HCT116 (cell line): ENCODE measurements around the gene DOK6. TPM values are rescaled to one million over a fixed set of nuclear protein-coding genes. Genes with fewer than 3 reads are reported as not detected.

Source experiments
- ATAC-seq: fragments of 200-7000 bp; cut with Tn5 transposase; 2 replicates; pipeline ENCODE4 v1.9.1; 2020; ENCODE audit warnings: mild to moderate bottlenecking, moderate library complexity
- BruUV-seq: library from RNA; stranded (reverse); fragments of 400-500 nt; replicated peaks from 2 replicates; lab custom pipeline; 2021; lab: Mats Ljungman, UMichigan
- CTCF ChIA-PET: fragments of 300-600 bp; sonication (Branson Sonifier 250); formaldehyde crosslinking; loops from one replicate; lab custom pipeline; 2021; ENCODE audit warnings: antibody characterized with exemption; lab: Charles Lee
- POLR2A ChIA-PET: fragments of 300-600, 350-600 bp; sonication (Branson Sonifier 250); formaldehyde crosslinking; loops from one replicate; lab custom pipeline; 2021; ENCODE audit warnings: antibody characterized with exemption; lab: Charles Lee
- RAD21 ChIA-PET, 2 experiments: fragments of 300-600 bp; sonication (Branson Sonifier 250); formaldehyde crosslinking; loops; one replicate each; lab custom pipeline; 2023; ENCODE audit warnings: low total read pairs in 2 of 2; ENCODE audit not compliant: uncharacterized antibody in 2 of 2, unreplicated experiment in 2 of 2, low non-redundant PET in 1 of 2; lab: Charles Lee
- DNase-seq: peaks from one replicate; pipeline ENCODE4 v3.0.0-alpha.2; 2010; ENCODE audit warnings: low read depth, low spot score
- H2AFZ ChIP-seq: fragments of 200-600 bp; shearing (Covaris generic), sonication (generic); 2 replicates; pipeline ENCODE4 v1.6.1; 2017; ENCODE audit warnings: low read depth, mixed run types, mixed read lengths, antibody characterized with exemption, low read length; ENCODE audit not compliant: poor library complexity, severe bottlenecking
- H3K27ac ChIP-seq: 2 replicates; pipeline ENCODE4 v1.5.1; 2012; ENCODE audit warnings: low read depth, low read length
- H3K27me3 ChIP-seq: fragments of 200-600 bp; sonication (generic); 2 replicates; pipeline ENCODE4 v1.6.1; 2016; ENCODE audit warnings: mixed run types, low read length, mixed read lengths; ENCODE audit not compliant: insufficient read depth
- H3K36me3 ChIP-seq, 2 experiments: fragments of 200-500 bp in 1 of 2; fragments of 200-600 bp in 1 of 2; sonication (Bioruptor generic) in 1 of 2; sonication (generic) in 1 of 2; 2 replicates each; pipeline versions ENCODE4 v1.5.1 to v1.6.1; 2014 to 2016; ENCODE audit warnings: low read length in 2 of 2, inconsistent platforms in 1 of 2, mixed read lengths in 1 of 2, mixed run types in 1 of 2; ENCODE audit not compliant: insufficient read depth in 2 of 2, control insufficient read depth in 1 of 2
- H3K4me1 ChIP-seq, 2 experiments: fragments of 200-600 bp in 1 of 2; sonication (generic) in 1 of 2; 2 replicates each; pipeline versions ENCODE4 v1.5.1 to v1.6.1; 2012 to 2017; ENCODE audit warnings: low read length in 2 of 2, inconsistent platforms in 1 of 2, mild to moderate bottlenecking in 1 of 2, mixed read lengths in 1 of 2, mixed run types in 1 of 2, moderate library complexity in 1 of 2; ENCODE audit not compliant: insufficient read depth in 2 of 2, control insufficient read depth in 1 of 2
- H3K4me2 ChIP-seq: fragments of 200-600 bp; sonication (generic); 2 replicates; pipeline ENCODE4 v1.6.1; 2017; ENCODE audit warnings: mixed run types, low read length, mixed read lengths
- H3K4me3 ChIP-seq, 2 experiments: fragments of 200-600 bp in 1 of 2; sonication (generic) in 1 of 2; replicated peaks in 1 of 2; 2 replicates each; pipeline ENCODE4 v1.5.1; 2011 to 2016; ENCODE audit warnings: low read length in 2 of 2, control low read depth in 1 of 2, low read depth in 1 of 2, mild to moderate bottlenecking in 1 of 2, mixed read lengths in 1 of 2, mixed run types in 1 of 2
- H3K79me2 ChIP-seq: fragments of 200-600 bp; sonication (generic); 2 replicates; pipeline ENCODE4 v1.6.1; 2017; ENCODE audit warnings: mild to moderate bottlenecking, mixed run types, low read length, moderate library complexity, mixed read lengths; ENCODE audit not compliant: insufficient read depth
- H3K9ac ChIP-seq: fragments of 200-600 bp; sonication (generic); 2 replicates; pipeline ENCODE4 v1.6.1; 2016; ENCODE audit warnings: low read length, mixed read lengths
- H3K9me2 ChIP-seq: fragments of 200-600 bp; sonication (generic), shearing (Covaris generic); 2 replicates; pipeline ENCODE4 v1.6.1; 2017; ENCODE audit warnings: mixed run types, mild to moderate bottlenecking, moderate library complexity; ENCODE audit not compliant: insufficient read depth
- H3K9me3 ChIP-seq, 2 experiments: fragments of 200-500 bp in 1 of 2; fragments of 200-600 bp in 1 of 2; sonication (Bioruptor generic) in 1 of 2; sonication (generic) in 1 of 2; 2 replicates each; pipeline ENCODE4 v1.6.1; 2014 to 2017; ENCODE audit warnings: low read length in 2 of 2, mixed read lengths in 2 of 2, inconsistent platforms in 1 of 2, low read depth in 1 of 2, mild to moderate bottlenecking in 1 of 2, mixed run types in 1 of 2, moderate library complexity in 1 of 2; ENCODE audit not compliant: control insufficient read depth in 1 of 2, insufficient read depth in 1 of 2
- H4K20me1 ChIP-seq: fragments of 200-600 bp; sonication (generic), shearing (Covaris generic); 2 replicates; pipeline ENCODE4 v1.6.1; 2017; ENCODE audit warnings: mixed run types, mild to moderate bottlenecking, moderate library complexity; ENCODE audit not compliant: insufficient read depth
- ATF3 ChIP-seq: IDR thresholded peaks from 2 replicates; pipeline ENCODE4 v1.6.1; 2012
- ELF1 ChIP-seq: IDR thresholded peaks from 2 replicates; pipeline ENCODE4 v1.6.1; 2012; ENCODE audit warnings: low read depth, borderline replicate concordance
- EZH2 ChIP-seq: fragments of 200-600 bp; sonication (generic); IDR thresholded peaks from 2 replicates; pipeline ENCODE4 v1.6.1; 2017; ENCODE audit warnings: antibody characterized with exemption, mixed run types
- EZH2phosphoT487 ChIP-seq: fragments of 200-600 bp; IDR thresholded peaks from 2 replicates; pipeline ENCODE4 v1.6.1; 2018; ENCODE audit warnings: antibody characterized with exemption, borderline replicate concordance
- JUND ChIP-seq: IDR thresholded peaks from 2 replicates; pipeline ENCODE4 v1.6.1; 2012
- MAX ChIP-seq: IDR thresholded peaks from 2 replicates; pipeline ENCODE4 v1.6.1; 2012
- POLR2A ChIP-seq: IDR thresholded peaks from 2 replicates; pipeline ENCODE4 v1.7.0; 2011; ENCODE audit warnings: borderline replicate concordance; ENCODE audit not compliant: insufficient read depth, insufficient read length; ENCODE audit errors: extremely low read depth
- POLR2AphosphoS5 ChIP-seq: IDR thresholded peaks from 2 replicates; pipeline ENCODE4 v1.6.1; 2011; ENCODE audit warnings: mild to moderate bottlenecking, low read depth, low read length, moderate library complexity
- RAD21 ChIP-seq: IDR thresholded peaks from 2 replicates; pipeline ENCODE4 v1.6.1; 2012; ENCODE audit warnings: low read depth, mild to moderate bottlenecking
- SIN3A ChIP-seq: IDR thresholded peaks from 2 replicates; pipeline ENCODE4 v1.6.1; 2012; ENCODE audit warnings: low read depth
- SP1 ChIP-seq: IDR thresholded peaks from 2 replicates; pipeline ENCODE4 v1.6.1; 2012; ENCODE audit warnings: low read depth
- SRF ChIP-seq: IDR thresholded peaks from 2 replicates; pipeline ENCODE4 v1.6.1; 2012; ENCODE audit warnings: low read depth
- TCF7L2 ChIP-seq: IDR thresholded peaks from 2 replicates; pipeline ENCODE4 v1.7.0; 2011; ENCODE audit warnings: borderline replicate concordance, inconsistent platforms; ENCODE audit not compliant: insufficient read depth, insufficient read length; ENCODE audit errors: extremely low read depth
- YY1 ChIP-seq: IDR thresholded peaks from 2 replicates; pipeline ENCODE4 v1.6.1; 2011; ENCODE audit warnings: low read length, low read depth, moderate library complexity, mild to moderate bottlenecking; ENCODE audit not compliant: insufficient replicate concordance; ENCODE audit errors: extremely low read depth
- ZFX ChIP-seq: fragments of 450-650 bp; IDR thresholded peaks from 2 replicates; pipeline ENCODE4 v1.6.1; 2017
- ZNF274 ChIP-seq: fragments of 200-500 bp; sonication (Bioruptor generic); IDR thresholded peaks from 2 replicates; pipeline ENCODE4 v1.6.1; 2014; ENCODE audit warnings: mild to moderate bottlenecking, low read depth, low read length, inconsistent platforms
- intact Hi-C: fragments of 100-400 bp; cut with micrococcal nuclease; formaldehyde crosslinking; loops from 2 replicates; pipeline ENCODE4 v1.10.0; 2022
- total RNA-seq: library from RNA; stranded (reverse); gene quantifications from one replicate; pipeline ENCODE4 v1.2.1, GENCODE V29; 2021; ENCODE audit not compliant: unreplicated experiment
- TF ChIP-seq, protein P1 (sequence below): IDR thresholded peaks from 2 replicates; pipeline ENCODE4 v1.6.1; 2011; ENCODE audit warnings: mild to moderate bottlenecking, low read length, moderate library complexity; ENCODE audit not compliant: insufficient replicate concordance; ENCODE audit errors: extremely low read depth

The DOK6 gene
- total RNA-seq, 1 experiment from 2014 or later = not detected

DNA sequence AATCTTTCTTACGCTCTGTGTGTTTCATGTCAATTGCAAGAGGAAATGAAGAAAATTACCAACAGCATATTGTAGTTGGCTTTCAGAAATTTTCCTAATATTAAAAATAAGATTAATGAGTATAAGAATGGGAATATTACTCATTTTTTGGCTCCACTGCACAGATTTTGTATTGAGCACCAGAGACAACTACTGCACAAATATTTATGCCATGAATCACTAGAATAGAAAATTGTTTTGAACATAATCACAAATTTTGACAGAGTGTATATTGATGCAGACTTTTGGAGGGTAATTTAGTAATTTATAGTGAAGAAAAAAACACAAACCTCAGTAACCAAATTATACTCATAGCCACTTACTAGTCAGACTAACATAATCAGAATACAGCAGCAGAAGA lies 118.3 kb downstream of the DOK6 start:
- ATAC-seq (no peak), DNase-seq (no peak)
- H3K9me3 ChIP-seq = no peaks in the 10 kb centered on the region
- no peaks in the 10 kb centered on the region for H3K79me2 ChIP-seq
- H3K4me1 ChIP-seq = no peaks in the 10 kb centered on the region
- H3K4me3 ChIP-seq = no peak overlapping the region
- H3K36me3 ChIP-seq = no peaks in the 10 kb centered on the region
- TF ChIP-seq ZNF274 (no peak), SRF (no peak), EZH2 (no peak), MAX (no peak), ZFX (no peak), SP1 (no peak)
- H3K9me2 ChIP-seq = no peaks in the 10 kb centered on the region
- no peaks in the 10 kb centered on the region; the same call in 1 of the 2 replicates for H4K20me1 ChIP-seq
- POLR2A ChIA-PET = no interaction called here
- CTCF ChIA-PET = no interaction called here
- H3K9ac ChIP-seq = no peak overlapping the region
- RAD21 ChIA-PET = no interaction called here
- no peaks in the 10 kb centered on the region for H3K27me3 ChIP-seq
- BruUV-seq = no TSS peak
- H3K4me2 ChIP-seq = no peak overlapping the region
- no peak overlapping the region for H3K27ac ChIP-seq
- H2AFZ ChIP-seq = no peak overlapping the region
- intact Hi-C loops = no loop called here

GRCh38 chr18:69523582-69523981 lies 122.9 kb downstream of the DOK6 start:
- Histone ChIP-seq H3K9me2 (no peaks in the 10 kb centered on the region), H3K27me3 (no peaks in the 10 kb centered on the region), H3K9ac (no peak overlapping the region), H3K27ac (no peak overlapping the region), H3K4me3 (no peak overlapping the region), H3K9me3 (no peaks in the 10 kb centered on the region), H2AFZ (no peak overlapping the region), H3K4me2 (no peak overlapping the region), H3K79me2 (no peaks in the 10 kb centered on the region), H3K4me1 (no peaks in the 10 kb centered on the region), H3K36me3 (no peaks in the 10 kb centered on the region), H4K20me1 (no peaks in the 10 kb centered on the region)
- BruUV-seq = no TSS peak
- ATAC-seq = no peak
- ChIA-PET RAD21 (no interaction called here), CTCF (no interaction called here), POLR2A (no interaction called here)
- no peak for DNase-seq
- intact Hi-C loops = no loop called here
- TF ChIP-seq MAX = no peak
- no peak for TF ChIP-seq EZH2phosphoT487
- TF ChIP-seq POLR2A = no peak
- TF ChIP-seq SIN3A = no peak
- TF ChIP-seq ATF3 = no peak
- TF ChIP-seq YY1 = no peak
- no peak for TF ChIP-seq TCF7L2
- no peak for TF ChIP-seq RAD21
- TF ChIP-seq, protein P1, sequence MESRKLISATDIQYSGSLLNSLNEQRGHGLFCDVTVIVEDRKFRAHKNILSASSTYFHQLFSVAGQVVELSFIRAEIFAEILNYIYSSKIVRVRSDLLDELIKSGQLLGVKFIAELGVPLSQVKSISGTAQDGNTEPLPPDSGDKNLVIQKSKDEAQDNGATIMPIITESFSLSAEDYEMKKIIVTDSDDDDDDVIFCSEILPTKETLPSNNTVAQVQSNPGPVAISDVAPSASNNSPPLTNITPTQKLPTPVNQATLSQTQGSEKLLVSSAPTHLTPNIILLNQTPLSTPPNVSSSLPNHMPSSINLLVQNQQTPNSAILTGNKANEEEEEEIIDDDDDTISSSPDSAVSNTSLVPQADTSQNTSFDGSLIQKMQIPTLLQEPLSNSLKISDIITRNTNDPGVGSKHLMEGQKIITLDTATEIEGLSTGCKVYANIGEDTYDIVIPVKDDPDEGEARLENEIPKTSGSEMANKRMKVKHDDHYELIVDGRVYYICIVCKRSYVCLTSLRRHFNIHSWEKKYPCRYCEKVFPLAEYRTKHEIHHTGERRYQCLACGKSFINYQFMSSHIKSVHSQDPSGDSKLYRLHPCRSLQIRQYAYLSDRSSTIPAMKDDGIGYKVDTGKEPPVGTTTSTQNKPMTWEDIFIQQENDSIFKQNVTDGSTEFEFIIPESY = no peak
- TF ChIP-seq SP1 = no peak
- no peak for TF ChIP-seq EZH2
- TF ChIP-seq POLR2AphosphoS5 = no peak
- TF ChIP-seq ZFX = no peak
- no peak for TF ChIP-seq ELF1
- no peak for TF ChIP-seq JUND
